ENCODE data around the gene AKAP13.

AKAP13 gene

DNA sequence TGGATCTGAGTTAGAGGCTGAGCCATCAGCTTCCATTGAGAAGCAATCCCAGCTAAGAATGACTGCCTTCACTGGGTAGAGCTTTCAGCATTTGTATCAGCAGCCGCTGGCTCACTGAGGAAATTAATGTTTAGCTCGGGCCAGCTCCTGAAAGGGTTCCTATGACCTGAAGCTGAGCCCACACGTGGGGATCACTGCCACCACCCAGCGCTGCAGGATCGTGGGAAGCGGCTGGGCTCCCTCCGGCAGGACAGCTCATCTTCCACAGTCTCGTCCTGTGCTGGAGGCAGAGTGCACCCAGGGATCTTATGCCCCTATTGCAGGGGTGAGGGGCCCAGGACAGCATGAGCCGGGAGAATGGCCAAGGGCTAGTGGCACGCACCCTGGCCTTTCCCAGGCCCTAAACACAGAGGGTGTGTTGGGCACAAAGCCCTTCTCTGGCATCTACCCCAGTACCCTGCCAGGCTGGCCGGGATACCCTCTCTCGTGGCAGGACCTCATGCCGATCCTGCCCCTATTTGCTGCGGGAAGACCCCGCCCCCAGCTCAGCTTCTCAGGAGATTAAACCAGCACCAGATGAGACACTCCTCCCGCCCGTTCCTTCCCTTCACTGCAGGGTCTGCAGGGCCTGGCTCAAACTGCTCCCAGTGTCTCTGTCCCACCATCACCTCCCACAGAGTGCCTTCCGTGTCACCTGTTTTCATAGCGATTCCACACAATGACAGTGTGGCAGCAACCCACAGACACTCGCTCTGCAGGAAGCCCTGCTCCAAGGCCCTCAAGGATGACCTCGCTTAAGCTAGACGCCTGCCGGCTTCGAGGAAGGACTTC, 385.8 kb downstream of the AKAP13 start:
- DNase-seq = peak in 29 of 51 donors; percentile 10 to 83 (median 57)

DNA sequence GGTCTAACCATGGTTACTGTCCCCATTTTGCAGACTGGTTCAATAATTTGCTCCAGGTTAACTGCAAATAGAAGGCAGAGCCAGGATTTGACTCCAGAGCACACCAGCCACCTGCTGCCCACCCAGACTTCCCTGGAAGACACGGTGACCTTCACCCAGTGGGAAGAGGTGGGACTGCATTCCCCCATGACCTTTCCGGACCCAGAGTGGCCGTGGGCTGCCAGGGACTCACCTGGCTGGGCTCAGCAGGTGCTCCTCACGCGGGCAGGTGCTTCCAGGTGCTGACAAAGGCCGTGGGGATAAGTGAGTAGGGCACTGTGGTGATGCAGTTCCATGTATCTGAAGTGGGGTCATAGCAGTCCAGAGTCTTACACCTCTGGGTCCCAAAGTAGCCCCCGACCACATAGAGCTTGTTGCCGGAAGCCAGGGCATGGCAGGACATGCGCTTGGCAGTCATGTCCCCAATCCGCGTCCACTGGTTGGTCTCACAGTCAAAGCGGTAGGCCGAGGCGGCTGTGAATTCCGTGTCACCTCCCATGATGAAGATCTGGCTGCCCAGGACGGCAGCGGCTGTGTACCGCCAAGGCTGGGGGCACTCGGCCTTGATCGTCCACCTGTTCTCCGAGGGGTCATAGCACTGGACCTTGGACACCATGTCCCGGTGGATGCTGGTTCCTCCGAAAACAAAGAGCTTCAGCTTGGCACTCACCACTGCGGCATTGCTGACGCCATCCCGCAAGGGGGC, 387.6 kb downstream of the AKAP13 start:
- no peak for DNase-seq

DNA sequence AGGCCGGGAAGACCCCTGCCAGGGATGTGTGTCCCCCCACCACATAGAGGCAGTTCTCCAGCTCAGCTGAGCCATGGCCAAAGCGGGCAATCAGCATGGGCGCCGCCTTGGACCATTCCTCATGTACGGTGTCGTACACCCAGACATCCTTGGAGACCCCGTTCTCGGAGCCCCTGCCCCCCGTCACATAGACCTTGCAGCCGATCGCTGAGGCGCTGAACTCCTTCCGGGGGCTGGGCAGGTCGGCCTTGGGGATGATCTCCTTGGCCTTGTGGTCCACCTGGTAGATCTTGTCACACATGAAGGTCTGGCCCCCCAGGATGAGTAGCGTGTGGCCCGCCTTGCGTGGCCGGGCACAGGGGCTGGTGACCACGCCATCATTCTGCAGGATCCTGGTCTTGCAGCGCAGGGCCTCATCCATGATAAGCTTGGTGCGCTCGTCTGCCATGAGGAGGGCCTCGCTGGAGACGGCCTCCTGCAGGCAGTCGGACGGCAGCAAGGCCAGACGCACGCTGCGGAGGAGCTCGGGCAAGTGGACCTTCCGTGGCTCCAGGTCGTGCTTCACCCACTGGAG, 388.3 kb downstream of the AKAP13 start:
- DNase-seq = no peak

DNA sequence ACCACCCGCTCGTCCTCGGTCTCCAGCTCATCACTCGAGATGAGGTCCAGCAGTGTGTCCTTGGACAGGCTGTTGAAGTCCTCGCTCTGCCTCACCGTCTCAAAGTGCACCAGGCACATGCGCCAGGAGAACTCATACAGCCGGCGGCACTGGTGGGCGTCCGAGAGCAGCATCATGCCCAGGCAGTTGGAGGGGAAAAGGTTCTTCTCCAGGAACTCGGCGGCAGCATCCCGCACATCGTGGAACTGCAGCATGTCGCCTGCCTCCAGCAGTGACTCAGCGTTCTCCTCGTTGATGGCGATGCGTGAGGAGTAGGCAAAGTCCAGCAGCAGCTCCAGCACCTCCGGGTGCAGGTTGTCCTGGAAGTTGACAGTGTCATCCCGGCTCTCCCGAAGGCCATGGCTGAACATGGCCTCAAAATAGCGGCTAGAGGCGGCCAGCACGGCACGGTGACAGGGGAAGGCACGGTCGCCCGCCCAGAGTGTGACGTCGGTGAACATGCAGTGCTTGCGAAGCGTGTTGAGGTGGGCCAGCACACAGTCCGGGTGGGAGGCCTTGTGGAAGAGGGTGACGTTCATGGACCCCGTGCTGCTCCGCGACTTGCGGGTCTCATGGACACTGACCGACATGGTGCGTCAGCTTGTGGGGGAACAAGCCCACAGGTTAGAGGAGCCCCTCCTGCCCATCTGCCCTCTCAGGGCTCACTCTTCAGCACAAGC, 388.9 kb downstream of the AKAP13 start:
- DNase-seq = no peak

DNA sequence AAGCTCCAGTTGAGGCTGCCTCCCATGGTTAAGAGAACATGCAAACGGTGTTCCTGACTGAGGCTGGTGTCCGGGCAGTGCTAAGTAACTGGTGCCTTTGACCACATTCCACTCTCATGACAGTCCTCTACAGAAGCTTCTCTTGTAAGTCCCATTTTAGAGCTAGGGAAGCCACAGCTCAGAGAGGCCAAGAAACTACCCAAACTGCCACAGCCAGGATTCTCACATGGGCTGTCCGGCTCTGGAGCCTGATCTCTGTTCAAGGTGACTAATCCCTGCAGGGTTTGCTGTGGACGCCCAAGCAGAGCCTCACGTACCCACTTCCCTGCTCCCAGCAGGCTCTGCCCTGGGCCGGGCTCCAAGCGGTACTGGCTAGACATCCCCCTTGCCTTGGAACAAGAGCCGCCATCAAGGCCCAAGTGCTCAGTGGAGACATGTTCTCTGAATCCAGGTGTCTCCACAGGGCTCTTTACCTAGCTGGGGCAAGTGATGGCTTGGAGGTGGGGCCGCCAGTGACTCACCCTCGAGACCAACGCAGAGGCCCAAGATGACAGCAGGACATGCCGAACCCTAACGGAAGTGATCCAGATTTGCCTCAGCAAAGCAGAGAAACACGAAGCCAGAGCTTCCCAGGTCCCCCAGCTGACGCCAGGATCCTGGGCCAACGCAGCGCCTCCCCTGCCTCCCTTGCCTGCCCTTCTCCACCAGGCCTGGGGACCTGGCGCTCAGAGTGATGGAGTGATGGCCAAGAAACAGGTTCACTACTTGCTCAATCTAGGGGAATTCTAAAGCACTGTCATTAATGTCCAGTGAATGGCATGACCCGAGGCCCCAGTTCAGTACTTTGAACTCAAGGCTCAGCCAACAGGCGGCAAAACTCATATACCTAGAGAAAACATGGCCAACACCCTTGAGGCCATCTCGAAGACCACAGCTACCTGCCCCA, 390.0 kb downstream of the AKAP13 start:
- no peak for DNase-seq

DNA sequence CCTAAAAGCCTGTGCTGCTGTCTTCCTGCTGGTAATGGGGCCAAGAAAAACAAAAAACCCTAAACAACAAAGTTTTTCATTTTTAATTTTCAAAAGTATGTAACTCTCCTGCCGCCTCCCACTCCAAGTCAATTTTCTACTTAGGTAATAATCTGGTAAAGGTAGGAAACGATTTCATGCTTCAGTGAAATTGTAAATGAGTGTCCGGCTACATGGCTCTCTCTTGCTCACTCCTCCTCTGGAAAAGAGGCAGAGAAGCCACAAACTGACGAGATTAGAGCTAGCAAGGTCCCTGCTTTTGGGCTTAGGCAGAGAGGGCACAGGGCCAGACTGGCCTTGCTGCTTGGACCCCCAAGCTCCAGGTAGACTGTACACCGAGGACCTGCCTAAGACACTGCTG, 390.9 kb downstream of the AKAP13 start:
- no peak for DNase-seq

GRCh38 chr15:85771781-85772445, 391.5 kb downstream of the AKAP13 start:
- DNase-seq = peak in 4 of 51 donors; percentile 22 to 39 (median 30)

DNA sequence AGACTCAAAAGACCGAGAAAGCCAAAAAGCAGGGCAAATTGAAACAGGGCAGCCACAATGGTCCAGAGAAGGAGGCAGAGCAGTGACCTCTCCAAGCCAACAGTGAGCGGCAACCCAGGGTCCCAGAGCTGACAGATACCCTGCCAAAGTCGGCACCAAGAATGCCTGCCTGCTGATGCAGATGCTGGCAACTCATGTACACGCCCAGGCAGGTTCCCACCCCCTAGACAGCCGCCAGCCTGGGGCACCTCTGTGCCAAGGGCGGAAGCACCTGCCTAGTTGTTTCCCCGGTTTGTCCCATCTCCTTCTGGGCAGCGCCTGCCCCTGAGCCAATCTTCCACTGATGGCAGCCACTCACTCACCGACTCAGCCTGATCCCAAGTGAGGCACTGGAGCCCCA, 392.3 kb downstream of the AKAP13 start:
- peak in 8 of 51 donors; percentile 14 to 47 (median 34) for DNase-seq

DNA sequence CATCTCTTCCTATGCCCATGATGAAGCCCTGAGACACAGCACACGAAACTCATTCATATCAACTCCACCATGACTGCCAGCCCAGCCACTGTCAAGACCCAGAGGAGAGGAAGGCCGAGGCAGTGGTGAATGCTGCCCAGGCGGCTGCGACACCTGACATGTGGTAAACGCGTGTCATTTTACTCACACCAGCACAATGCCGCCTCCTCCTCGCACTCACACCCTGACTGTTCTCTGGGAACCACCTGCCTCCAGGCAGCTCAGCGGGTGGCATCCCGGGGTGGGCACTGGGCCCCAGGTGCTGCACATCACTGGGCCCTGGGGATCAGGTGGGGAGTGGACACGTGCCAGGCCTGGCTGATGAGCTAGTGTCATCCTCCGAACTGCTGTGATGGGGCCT, 392.8 kb downstream of the AKAP13 start:
- no peak for DNase-seq

GRCh38 chr15:85773970-85774369, 393.6 kb downstream of the AKAP13 start:
- DNase-seq = no peak

DNA sequence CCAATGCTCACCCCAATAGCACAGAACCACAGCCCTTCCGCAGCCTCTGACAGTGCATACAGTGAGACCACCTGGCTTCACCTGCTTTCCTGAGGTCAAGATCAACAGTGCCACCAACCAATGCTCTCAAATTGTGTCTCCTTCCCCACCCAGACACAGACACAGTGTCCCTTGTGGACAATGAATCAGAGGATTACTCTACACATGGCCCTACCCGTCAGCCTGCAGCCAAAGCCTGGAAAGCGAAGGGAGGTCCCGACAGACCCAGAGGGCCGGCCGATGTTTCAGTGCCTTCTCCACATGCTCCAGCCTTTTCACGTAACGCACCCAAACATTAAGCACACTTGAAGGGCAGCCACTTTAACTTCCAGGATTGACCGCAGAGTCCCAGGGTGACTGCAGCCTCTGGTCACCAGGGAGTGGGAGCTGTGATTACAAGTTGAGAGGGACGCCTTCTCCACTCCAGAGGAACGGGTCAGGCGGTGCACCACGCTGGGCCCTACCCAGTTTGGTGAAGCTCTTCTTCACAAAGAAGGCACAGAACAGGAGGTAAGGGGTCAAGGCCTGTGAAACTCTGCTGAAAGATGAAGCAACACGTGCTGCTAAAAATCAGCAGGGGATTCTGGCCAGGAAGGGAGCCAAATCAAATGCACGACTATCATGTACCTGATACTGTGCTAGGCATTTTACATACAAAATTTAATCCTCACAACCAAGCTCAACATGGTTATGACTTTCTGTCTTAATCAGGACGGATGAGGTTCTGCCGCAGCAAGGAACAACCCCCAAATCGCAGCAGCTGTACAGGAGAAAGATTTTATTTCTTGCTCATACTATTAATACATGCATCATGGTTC, 397.1 kb downstream of the AKAP13 start:
- DNase-seq = no peak

DNA sequence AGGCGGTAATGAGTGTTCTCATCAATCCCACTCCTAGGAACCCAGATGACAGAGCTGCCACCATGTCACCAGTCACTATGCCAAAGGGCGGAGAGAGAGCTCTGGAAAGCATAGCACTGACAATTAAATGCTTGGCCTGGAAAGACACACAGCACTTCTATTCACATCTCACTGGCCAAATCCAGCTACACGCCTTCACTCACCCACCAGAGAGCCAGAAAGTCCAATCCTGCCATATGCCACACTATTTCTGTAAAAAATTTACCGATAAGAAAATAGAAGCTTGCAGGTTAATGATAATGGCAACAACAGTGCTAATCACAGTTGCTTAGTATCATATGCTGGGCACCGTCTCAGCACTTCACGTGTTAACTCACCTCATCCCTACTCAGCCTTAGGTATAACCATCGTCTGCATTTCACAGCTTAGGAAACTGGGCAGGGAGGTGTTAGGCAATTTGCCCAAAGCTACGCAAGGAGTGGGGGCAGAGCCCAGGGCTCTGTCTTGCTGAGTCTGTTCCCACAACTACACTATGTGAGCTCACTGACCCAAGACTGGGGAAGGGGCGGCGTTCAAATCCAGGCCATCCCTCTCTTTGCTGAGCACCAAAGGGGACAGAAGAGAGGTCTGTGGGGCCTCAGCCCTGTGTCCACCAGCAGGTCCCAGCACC, 397.8 kb downstream of the AKAP13 start:
- peak in 3 of 51 donors; percentile 14 to 19 (median 17) for DNase-seq

GRCh38 chr15:85779249-85779648, 398.8 kb downstream of the AKAP13 start:
- no peak for DNase-seq

GRCh38 chr15:85780225-85780985, 400.0 kb downstream of the AKAP13 start:
- no peak for DNase-seq

GRCh38 chr15:85781099-85781498, 400.7 kb downstream of the AKAP13 start:
- DNase-seq = no peak

GRCh38 chr15:85782064-85782463, 401.7 kb downstream of the AKAP13 start:
- DNase-seq = no peak
